Rectal smooth muscle tissue (tissue), 1 donor: Measurements from ENCODE around the gene FAM78B.

ENCODE experiments used
- H3K27ac ChIP-seq: one replicate; pipeline ENCODE4 v1.7.0; 2013; ENCODE audit warnings: low read depth, low read length, inconsistent platforms
- H3K27me3 ChIP-seq: one replicate; pipeline ENCODE4 v1.7.0; 2013; ENCODE audit warnings: low read length; ENCODE audit not compliant: control insufficient read depth, insufficient read depth
- H3K36me3 ChIP-seq: one replicate; pipeline ENCODE4 v1.7.0; 2013; ENCODE audit warnings: low read length; ENCODE audit not compliant: control insufficient read depth, insufficient read depth
- H3K4me1 ChIP-seq: one replicate; pipeline ENCODE4 v1.7.0; 2013; ENCODE audit warnings: low read length; ENCODE audit not compliant: control insufficient read depth, insufficient read depth
- H3K4me3 ChIP-seq: one replicate; pipeline ENCODE4 v1.7.0; 2013; ENCODE audit warnings: low read length
- H3K9ac ChIP-seq: one replicate; pipeline ENCODE4 v1.7.0; 2013; ENCODE audit warnings: low read length

FAM78B gene

DNA sequence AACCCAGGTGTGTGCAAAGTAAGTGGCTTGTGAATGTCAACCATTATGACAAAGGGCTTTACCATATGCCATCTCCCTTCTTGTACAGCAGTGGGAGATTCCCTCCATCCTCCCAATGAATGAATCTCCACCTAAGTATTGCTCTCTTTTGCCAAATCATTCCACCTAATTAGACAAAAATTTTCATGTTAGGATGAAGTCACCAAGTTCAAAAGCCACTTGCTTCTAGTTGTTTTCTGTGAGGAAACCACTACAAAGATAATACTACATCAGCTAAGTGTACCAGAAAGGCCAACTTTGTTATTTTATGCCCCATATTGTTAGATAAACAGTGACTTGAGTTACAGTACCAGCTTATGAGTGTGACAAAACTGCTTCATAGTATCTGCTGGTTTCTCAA is 34.3 kb downstream of the FAM78B start:
- Histone ChIP-seq H3K9ac (no peak overlapping the region), H3K4me1 (no peaks in the 10 kb centered on the region), H3K27ac (no peak overlapping the region), H3K4me3 (no peak overlapping the region), H3K27me3 (no peaks in the 10 kb centered on the region), H3K36me3 (no peaks in the 10 kb centered on the region)

DNA sequence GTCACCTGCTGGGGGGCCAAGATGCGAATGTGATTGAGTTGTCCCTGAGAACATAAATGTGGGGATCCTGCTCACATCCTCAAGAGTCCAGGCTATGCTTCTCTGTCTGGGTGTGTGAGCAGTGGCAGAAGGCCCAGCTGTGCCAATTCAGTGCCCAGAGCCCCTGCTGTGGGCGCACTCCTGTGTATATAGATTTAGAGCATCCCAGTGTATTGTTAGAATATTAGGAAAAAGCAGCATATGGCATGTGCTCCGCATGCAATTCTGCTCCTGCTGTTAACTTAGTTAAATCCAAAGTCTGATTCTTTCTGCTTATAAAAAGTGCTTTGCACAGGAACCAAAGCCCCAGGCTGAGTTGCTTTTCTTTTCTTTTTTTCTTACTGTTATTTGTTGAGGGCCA is 37.8 kb downstream of the FAM78B start:
- no peak overlapping the region for H3K4me3 ChIP-seq
- H3K4me1 ChIP-seq = no peaks in the 10 kb centered on the region
- no peak overlapping the region for H3K27ac ChIP-seq
- H3K36me3 ChIP-seq = no peaks in the 10 kb centered on the region
- H3K27me3 ChIP-seq = no peaks in the 10 kb centered on the region
- no peak overlapping the region for H3K9ac ChIP-seq

DNA sequence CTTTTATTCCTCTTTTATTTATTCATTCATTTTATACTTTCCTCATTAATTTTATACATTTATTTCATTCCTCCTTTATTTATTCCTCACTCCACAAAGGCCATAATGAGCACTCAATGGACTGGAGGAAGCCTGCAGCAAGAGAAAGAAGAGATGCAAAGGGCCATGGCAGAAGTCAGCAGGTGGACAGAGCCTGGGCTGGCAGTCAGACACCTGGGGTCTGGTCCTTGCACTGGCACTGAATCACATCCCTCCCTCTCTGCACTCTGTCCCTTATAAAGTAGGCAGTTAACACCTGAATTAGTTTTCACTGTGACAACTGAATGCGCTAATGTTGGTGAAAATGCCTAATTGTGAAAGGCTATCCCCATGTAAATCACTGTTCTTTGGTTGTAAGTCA is 38.6 kb downstream of the FAM78B start:
- no peaks in the 10 kb centered on the region for H3K36me3 ChIP-seq
- no peaks in the 10 kb centered on the region for H3K4me1 ChIP-seq
- no peak overlapping the region for H3K4me3 ChIP-seq
- H3K9ac ChIP-seq = no peak overlapping the region
- no peak overlapping the region for H3K27ac ChIP-seq
- no peaks in the 10 kb centered on the region for H3K27me3 ChIP-seq

DNA sequence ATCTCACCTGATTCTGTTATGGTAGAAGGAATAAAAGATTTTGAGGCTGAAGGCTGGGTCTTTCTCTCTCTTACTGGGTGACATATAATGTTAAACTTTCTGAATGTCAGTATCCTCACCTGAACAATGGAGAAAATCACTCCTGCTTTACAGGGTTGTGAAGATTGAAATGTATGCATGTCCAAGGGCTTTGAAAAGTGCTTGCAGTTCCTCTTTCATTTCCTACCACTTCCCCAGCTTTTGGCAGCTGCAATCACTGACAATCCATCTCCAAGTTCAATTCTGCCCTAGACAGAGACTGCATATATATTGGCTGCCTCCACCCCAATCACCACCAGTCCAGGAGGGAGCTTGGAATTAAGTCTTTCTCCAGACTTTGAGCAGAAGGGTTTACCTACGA is 39.8 kb downstream of the FAM78B start:
- Histone ChIP-seq H3K36me3 (no peaks in the 10 kb centered on the region), H3K4me1 (no peaks in the 10 kb centered on the region), H3K9ac (no peak overlapping the region), H3K27me3 (no peaks in the 10 kb centered on the region), H3K27ac (no peak overlapping the region), H3K4me3 (no peak overlapping the region)

DNA sequence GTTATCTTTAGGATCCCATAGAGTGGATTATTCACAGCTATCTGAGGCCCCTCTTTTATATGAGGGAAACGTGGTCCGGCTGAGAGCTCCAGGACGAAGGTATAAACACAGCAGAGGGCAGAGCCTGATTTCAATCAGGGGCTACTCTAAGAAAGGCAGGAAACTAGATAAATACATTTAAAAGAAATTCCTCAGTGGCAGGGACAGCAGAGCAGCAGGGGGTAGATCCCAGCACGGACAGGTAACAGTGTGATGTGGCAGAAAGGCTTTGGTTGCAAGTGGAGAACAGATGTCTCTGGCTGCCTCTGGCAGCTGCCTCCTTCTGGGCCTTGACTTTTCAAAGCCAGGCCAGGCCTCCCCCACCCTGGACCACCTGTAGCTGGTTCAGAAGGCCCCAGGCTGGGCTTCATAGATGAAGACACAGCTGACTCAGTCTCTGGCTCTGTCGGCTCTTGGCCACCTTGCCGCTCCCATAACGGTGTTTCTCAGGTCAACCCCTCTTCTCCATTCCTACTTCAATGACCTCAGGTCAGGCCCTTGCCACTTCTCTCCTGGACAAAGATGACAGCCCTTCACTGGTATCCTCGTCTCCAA is 43.8 kb downstream of the FAM78B start:
- Histone ChIP-seq H3K27me3 (no peaks in the 10 kb centered on the region), H3K4me3 (no peak overlapping the region), H3K9ac (no peak overlapping the region), H3K4me1 (no peaks in the 10 kb centered on the region), H3K36me3 (no peaks in the 10 kb centered on the region), H3K27ac (no peak overlapping the region)

DNA sequence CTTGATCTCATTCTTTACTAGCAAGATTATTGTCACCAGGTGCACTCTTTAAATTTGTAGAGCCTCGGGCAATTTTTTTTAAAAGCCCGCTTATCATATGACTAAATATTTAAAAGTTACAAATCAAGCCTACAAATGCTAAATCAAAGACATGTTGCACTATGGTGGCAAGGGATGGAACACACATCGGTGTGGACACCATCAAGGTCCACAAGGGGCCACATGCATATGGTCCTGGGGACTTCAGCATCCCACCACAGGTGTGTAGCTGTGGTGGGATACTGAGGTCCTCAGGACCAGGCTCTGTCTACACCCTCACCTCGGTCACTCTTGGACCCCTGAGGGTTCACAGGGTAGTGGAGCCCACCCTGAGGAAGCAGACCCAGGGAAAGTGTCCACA is 45.8 kb downstream of the FAM78B start:
- Histone ChIP-seq H3K4me3 (no peak overlapping the region), H3K36me3 (no peaks in the 10 kb centered on the region), H3K27ac (no peak overlapping the region), H3K27me3 (no peaks in the 10 kb centered on the region), H3K9ac (no peak overlapping the region), H3K4me1 (no peaks in the 10 kb centered on the region)

DNA sequence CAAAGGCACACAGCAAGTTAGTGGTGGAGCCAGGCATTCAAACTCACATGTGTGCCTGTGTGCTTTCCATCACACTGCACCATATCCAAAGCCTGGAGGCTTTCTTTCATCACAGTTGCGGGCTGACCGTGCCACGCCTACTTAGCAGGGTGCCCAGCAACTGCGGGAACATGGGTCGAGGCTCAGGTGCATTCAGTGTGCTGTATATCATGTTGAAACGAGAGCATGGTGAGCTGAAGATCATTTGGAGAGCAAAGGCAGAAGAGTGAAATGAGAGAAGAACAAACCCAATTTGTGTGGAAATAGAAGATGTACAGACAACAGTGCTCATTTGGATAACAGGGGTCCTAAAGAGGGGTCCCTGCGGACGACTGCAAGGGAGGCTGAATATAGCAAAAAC is 46.5 kb downstream of the FAM78B start:
- Histone ChIP-seq H3K36me3 (no peaks in the 10 kb centered on the region), H3K4me1 (no peaks in the 10 kb centered on the region), H3K9ac (no peak overlapping the region), H3K27ac (no peak overlapping the region), H3K4me3 (no peak overlapping the region), H3K27me3 (no peaks in the 10 kb centered on the region)

DNA sequence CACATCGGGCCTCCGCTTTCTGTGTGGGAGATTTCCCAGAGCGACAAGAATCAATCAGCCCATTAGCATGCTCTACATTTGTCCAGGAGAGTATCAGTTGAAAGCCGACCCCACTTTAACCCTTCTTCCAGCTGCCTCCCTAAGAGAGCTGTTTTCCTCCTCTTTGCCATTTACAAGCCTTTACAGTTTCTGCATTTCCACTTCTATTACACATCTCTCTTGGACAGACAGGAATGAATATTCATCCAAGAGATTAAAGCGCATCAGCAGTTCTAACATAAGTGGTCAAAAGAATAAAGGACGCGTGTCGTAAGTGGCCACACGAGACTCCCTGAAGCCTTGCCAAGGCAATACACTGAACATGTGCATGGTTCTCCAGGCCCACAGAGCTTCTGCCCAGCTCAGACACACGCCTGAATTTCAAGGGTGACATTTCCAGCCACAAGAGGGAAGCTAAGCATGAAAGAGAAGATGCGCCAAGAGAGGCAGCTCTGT is 47.3 kb downstream of the FAM78B start:
- H3K27ac ChIP-seq = no peak overlapping the region
- H3K9ac ChIP-seq = no peak overlapping the region
- no peaks in the 10 kb centered on the region for H3K27me3 ChIP-seq
- no peaks in the 10 kb centered on the region for H3K4me1 ChIP-seq
- no peaks in the 10 kb centered on the region for H3K36me3 ChIP-seq
- H3K4me3 ChIP-seq = no peak overlapping the region

DNA sequence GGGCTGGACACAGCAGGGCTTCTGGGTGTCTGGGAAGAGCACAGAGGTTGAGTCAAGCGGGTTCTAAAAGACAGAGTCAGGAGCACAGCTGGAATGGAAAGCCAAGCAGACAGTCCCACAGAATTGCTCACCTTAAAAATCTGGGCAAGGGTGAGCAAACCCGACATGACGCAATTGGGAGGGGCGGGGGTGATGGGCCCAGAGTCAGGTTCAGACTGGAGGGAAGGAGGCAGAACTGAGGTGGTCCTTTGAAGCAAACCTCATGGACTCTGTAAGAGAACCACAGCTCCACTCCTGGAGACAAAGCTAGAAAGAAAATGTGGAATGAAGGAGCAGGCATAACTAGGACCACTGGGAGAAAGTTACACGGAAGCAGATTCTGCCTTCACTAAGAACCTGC is 49.0 kb downstream of the FAM78B start:
- no peaks in the 10 kb centered on the region for H3K27me3 ChIP-seq
- H3K27ac ChIP-seq = no peak overlapping the region
- no peak overlapping the region for H3K9ac ChIP-seq
- H3K36me3 ChIP-seq = no peaks in the 10 kb centered on the region
- H3K4me3 ChIP-seq = no peak overlapping the region
- no peaks in the 10 kb centered on the region for H3K4me1 ChIP-seq

DNA sequence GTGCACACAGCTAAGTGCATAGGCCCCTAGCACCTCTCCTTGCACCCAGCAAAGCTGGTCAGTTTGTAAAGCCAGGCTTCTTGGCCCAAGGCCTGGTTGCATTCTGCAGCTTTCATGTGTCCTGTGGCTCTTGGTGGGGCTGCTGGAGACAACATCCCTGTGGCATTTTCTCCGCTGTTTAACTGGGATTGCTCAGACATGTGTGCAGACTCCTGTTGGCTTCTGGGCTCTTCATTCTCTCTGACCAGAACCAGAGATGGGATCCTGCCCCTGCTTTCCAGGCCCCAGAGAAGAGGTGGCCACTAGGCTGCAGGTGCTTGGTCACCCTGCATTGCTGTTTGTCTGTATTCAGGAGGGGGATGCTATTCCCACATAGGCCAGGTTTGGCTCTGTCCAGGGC is 50.8 kb downstream of the FAM78B start:
- no peak overlapping the region for H3K9ac ChIP-seq
- H3K4me1 ChIP-seq = no peaks in the 10 kb centered on the region
- no peaks in the 10 kb centered on the region for H3K36me3 ChIP-seq
- H3K27ac ChIP-seq = no peak overlapping the region
- H3K4me3 ChIP-seq = no peak overlapping the region
- no peaks in the 10 kb centered on the region for H3K27me3 ChIP-seq

DNA sequence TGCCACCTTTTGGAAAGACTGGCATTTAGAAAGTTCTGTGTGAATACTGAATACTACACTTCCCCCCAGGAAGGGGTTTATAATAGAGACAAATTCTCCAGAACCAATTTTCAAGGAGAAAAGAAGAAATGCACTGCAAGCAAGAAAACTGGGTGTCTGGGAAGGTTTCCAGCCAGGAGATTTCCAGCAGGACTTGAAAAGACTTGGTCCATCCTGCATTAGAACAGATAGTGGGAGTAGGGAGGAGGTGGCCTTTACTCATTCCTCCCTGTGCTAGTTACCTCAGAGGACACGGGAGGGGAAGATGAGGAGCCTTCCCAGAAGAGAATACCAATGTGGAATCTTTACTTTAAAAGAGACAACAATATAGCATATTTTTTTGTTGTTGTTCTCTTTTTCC is 52.4 kb downstream of the FAM78B start:
- no peak overlapping the region for H3K27ac ChIP-seq
- no peak overlapping the region for H3K4me3 ChIP-seq
- H3K9ac ChIP-seq = no peak overlapping the region
- no peaks in the 10 kb centered on the region for H3K27me3 ChIP-seq
- no peaks in the 10 kb centered on the region for H3K4me1 ChIP-seq
- no peaks in the 10 kb centered on the region for H3K36me3 ChIP-seq

DNA sequence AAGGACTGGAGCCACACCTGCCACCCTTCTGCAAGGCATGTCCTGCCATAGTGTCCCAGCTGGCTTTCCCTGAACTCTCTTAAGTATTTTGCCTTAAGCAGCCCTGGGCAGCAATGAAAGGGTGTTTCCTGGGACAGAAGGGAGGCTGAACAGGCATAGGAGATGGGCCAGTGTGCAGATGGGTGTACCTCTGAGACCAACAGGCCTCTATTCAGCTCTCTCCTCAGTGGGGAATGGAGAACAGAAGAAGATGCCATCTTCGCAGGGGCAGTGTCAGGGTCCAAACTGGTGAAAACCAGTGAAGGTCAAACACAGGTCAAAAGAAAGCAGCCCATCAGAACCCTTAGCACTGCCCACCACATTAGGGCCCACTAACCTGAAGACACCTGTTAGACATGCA is 53.2 kb downstream of the FAM78B start:
- H3K4me1 ChIP-seq = no peaks in the 10 kb centered on the region
- H3K9ac ChIP-seq = no peak overlapping the region
- H3K4me3 ChIP-seq = no peak overlapping the region
- no peaks in the 10 kb centered on the region for H3K36me3 ChIP-seq
- H3K27ac ChIP-seq = no peak overlapping the region
- no peaks in the 10 kb centered on the region for H3K27me3 ChIP-seq

DNA sequence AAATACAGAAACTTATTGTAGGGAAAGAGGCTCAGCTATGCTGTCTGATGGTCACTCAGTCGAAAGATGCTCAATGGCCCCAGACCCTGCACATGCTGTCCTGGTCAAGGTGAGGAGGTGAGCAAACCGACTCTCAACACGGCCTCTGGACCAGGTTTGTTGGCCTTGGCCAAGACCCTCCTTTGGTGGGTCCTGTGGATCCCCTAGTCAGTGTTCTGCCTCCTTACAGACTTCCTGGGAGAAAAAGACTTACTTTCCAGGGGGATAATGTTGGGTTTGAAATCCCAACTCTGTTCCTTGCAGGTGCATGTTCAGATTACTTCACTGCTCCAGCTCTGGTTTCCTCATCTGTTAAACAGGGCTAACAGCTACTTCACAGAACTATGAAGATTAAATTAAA is 53.8 kb downstream of the FAM78B start:
- Histone ChIP-seq H3K36me3 (no peaks in the 10 kb centered on the region), H3K27me3 (no peaks in the 10 kb centered on the region), H3K27ac (no peak overlapping the region), H3K4me1 (no peaks in the 10 kb centered on the region), H3K9ac (no peak overlapping the region), H3K4me3 (no peak overlapping the region)
